GM19397 (cell line): ENCODE data around the gene CD300LG.
"Not testable (repeated sequence)": the region's sequence is repeated elsewhere in the genome, so short reads cannot be mapped to it uniquely, and the experiment has no call there.

Experiments
- ATAC-seq: cut with Tn5 transposase; IDR thresholded peaks from one replicate; pipeline ENCODE4 v1.9.1; 2021; ENCODE audit warnings: mild to moderate bottlenecking, moderate library complexity; ENCODE audit not compliant: unreplicated experiment

The CD300LG gene

DNA sequence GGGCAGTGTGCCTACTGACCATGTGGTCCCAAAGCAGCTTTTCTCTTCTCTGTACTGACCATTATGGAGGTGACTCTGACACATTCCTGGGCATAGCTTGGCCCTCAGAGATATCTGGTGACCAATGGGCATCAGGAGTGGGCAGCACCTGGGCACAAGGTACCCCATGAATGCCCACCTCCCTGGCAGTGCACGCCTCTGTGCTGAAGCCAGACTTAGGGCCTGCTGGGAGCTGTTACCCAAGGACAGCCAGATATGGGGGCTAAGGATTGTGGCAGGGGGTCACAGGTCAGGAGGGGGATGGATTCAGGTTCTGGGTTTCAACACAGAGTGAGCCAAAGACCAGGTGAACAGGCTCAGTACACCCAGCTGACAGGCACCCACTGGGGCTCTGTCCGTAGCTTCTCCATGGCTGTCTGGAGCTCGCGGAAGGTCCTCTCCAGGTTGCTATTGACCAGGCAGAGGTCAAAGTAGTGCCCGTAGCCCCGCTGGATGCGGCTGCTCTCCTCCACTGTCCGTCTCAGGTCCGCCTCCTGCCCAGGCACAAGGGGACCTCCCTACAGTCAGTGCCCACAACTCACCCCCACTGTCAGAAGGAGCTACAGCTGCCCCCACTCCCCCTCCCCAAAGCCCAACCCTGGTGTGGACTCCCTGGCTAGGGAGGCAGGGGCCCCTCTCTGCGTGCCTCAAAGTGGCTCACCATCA lies 30.6 kb downstream of the CD300LG start:
- no peak for ATAC-seq

DNA sequence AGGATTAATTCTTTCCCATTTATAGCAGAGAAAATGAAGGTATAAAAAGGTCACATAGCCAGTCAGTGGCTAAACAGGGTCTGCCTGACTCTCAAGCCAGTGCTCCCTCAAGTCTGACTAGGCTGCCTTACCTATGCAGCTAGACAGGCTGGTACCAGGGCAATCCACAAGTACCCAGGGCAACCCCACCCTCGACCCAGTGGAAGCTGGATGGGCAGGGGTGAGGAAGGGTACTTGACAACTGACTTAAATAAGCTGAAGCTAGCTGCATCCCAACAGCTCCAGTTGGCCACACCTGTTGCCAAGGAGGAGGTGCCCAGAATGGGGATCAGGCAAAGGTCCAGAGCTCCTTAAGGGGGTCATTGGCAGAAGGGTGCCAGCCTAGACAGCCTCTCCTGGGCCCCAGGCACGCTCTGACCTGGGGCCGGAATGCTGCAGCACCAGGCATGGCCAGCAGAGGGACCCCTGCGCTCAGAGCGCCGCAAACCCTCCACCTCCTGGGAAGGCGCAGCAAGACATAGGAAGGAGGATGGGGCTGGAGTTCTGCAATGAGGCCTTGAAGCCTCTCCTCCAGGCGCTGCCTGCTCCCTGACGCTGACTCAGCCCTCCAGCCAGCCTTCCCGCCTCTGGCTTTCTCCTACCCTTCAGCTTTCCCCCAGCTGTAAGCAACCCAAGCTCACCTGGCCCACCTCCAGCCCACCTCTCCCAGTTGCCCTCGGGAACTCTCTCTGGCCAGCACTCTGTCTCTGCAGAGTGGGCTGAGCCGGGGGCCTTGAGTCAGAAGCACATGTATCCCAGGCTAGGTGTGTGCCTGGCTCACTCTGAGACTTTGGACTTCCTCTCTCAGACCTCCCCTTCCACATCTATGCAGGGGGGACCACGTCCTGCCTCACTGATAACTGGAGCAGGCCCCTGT lies 31.5 kb downstream of the CD300LG start:
- ATAC-seq, result no peak

DNA sequence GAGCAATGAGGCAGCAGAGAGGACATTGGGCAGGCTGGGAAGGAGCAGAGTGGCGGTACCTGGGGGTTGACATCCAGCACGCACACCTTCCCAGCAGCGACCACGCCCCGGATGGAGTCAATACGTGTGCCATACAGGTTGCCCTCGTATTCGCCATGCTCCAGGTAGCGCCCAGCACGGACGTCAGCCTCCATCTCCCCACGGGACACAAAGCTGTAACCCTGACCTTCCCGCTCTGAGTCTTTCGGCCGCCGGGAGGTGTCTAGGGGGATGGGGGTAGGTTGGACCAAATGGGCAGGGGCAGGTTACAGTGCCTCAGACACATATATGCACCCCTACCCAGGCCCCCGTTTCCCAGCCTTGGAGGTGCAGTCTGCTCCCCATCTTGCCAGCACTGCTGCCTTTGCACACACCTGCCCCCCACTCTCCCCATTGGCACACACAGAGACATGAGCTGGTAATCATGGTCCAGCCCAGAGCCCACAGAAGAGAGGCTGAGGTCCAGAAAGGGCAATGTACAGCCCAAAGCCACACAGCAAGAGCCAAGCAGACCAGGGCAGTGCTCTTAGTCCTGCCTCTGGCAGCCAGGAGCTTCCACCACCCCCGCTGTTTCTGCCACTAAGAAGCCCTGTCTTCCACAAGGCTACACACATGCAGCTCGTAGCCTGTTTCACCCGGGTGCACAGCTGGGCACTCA lies 32.9 kb downstream of the CD300LG start:
- no peak for ATAC-seq

DNA sequence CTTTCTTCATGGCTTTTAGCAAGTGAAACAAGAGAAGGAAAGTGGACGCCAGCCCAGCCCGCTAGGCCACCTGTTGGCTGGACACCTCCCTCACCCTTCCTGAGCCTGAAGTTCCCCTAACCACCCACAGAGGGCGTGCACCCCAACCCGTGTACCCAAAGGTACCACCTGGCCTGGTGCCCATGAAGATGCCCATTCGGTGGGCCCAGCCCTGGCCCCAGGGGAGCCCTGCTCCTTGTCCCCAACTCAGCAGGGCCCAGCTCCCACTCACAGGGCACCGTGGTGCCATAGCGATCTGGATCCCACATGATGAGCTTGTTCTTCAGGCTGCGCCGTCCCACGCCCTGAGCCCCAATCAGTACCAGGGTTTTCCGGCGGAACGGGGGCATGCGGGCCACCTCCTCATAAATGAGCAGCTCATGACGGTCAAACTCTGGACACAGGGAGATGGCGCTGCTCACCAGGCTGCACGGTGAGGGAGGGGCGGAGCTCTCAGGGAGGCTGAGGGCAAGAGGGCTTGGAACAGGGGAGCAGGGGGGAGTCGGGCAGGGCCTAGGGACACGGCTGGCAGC lies 33.5 kb downstream of the CD300LG start:
- ATAC-seq, result no peak

DNA sequence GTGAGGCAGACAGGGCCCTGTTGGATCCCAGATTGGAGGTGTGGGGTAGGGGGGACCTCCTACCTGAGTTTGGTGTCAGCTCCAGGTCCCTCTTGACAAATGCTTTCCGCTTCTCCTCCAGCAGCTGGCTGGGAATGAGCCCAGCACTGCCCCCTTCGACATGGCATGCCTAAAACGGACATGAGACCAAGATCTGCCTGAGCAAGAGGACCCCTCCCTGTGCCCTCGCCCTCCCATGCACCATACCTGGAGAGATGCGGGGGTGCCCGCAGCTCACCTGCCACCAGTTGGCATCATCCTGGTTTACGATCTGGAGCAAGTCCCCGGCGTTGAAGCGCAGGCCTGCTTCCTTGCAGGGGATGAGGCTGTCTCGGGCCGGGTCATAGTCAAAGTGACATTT lies 34.2 kb downstream of the CD300LG start:
- no peak for ATAC-seq

DNA sequence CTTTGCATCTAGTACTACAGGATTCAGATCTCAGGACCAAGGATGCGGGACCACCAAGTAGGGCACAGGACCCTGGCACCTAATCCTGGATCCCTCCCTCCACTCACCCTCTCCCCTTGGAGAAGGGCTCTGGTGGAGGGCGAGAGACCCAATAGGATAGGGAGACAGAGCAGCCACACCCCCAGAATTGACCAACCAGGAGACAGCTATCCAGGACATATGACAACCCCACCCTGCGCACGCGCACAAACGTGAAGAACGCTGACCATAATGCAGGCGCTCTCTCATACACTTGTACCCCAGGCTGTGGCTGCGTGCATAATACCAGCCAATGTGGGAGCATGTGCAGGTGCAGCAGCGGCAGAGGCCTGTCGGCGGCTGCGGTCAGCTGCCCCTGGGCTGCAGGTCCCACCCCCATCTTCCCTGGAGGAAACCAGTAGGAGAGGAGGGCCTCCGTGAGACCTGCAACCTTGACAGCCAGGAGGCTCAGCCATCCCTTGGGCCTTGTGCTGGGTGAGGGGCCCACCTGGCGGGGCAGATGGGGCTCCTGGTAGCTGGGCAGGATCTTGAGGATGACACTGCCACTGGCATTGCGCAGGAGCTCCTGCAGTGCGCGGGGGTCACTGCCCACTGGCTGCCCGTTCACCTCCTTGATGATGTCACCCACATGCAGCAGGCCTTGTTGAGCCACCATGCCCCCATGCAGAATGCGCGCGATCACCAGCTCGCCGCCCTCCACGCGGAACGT lies 35.0 kb downstream of the CD300LG start:
- no peak for ATAC-seq

DNA sequence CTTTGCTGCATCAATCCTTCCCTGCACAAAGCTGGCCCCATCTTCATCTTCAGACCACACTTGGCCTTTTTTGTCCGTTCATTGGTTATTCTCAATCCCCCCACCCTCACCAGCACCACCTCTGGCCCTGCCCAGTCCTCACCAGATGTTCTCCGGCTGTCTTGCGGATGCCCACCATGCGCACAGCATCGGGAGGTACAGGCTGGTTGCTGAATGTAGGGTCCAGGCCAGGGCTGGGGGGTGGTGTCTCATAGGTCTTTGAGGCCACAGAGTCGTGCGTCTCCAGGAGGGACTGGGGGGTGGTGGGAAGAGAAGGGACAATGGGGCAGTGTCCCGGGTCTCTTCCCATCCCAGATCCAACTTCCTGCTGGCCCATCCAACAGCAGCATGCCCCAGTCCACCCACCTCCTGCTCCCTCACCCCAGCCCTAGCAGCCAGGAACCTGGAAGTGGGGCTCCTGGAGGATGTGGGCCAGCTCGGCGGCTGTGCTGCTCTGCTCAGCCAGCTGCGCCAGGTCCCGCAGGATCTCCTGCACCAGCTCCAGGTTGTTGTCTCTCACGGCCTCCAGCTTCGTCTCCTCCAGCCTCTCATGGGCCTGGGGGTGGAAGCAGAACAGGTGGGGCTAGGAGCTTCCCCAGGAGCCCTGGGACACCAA lies 35.9 kb downstream of the CD300LG start:
- no peak for ATAC-seq

DNA sequence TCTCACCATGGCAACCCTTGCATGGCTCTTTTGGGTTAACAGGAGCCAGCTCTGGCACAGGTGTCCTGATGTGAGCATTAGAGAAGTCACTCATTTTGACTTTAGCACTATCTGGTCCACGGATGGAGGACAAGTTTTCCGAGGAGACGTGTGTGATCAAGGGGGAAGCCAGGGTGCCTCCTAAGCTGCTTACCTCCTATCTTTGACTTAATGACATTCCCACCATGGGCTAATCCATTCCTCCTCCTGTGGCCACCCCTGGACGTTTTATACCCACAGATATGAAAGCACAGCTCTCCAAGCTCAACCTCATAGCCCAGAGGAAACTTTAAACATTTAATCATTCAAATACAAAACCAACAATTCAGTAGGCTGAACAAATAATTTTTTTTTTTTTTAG lies 41.6 kb downstream of the CD300LG start:
- no peak for ATAC-seq

DNA sequence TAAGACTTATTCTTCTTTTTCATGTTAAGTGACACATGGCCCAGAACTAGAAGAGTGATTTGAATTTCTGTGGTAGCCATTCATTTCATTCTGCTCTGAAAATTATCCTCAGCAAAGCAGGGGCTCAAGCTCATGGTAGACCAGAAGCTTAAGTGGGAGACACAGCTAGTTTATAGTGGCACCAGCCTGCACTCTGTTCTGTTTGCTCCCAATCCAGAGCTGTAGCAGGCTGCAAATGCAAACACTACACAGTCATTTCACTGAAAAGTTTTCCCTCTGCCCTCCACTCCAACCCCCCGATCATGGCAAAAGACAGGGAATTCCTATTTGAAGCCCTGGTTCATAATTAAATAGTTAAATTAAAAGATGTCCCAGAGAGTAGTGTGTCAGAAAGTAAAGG lies 43.3 kb downstream of the CD300LG start:
- no peak for ATAC-seq

DNA sequence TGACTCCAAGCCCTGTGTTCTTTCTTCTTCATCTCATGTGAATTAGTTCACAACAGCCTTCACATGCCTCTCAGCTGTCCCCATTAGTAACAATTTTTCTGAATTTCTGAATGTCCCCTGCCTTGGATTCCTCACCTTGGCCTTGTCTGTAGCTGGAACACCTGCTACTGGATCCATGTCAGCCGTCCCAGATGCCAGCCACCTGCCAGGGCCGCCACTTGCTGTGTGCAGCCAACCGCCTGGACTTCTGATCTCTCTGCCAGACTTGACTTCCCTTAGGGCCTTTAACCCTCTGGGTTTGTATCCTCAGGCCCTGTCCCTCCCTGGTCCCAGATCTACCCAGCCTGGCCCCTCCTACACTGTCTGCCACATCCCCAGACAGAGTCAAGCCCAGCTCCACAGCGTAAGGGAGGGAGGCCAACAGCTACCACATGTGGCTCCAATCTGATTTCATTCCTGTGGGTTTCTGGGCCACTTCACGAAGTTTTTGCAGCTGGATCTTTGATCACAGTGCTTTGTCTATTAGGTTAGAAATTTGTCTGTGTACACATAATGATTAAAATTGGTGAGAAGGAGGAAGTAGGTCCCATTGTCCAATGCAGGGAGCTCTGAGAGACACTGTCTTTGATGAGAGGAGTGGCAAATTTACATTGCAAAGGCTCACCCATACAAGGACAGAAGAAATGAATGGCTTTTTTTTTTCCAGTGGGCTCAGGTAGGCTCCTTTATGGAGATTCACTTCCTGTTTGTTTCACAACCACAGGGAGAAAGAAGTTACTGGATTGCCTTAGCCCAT lies 45.1 kb downstream of the CD300LG start:
- ATAC-seq, result no peak

DNA sequence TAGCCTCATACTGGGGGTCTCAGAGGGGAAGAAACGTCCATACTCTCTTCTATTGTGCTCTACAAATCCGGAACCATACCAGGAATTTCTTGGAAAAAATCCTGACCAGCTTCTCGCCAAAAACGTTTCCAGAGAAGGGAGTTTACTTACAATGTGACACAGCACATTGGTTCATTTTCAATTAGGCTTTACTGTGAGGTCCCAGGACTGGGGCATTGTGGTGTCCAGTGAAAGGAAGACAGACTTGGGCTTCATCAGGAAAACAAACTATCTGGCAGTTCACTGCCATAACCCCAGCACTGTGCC lies 45.6 kb downstream of the CD300LG start:
- ATAC-seq, result no peak

DNA sequence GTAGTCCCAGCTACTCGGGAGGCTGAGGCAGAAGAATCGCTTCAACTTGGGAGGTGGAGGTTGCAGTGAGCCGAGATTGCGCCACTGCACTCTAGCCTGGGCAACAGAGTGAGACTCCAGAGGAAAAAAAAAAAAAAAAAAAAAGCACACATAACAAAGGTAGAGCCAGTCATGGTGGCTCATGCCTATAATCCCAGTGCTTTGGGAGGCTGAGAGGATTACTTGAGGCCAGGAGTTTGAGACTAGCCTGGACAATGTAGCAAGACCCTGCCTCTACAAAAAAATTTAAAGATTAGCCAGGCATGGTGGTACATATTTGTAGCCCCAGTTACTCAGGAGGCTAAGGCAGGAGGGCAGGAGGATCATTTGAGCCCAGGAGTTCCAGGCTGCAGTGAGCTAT lies 47.5 kb downstream of the CD300LG start:
- not testable (repeated sequence) for ATAC-seq

DNA sequence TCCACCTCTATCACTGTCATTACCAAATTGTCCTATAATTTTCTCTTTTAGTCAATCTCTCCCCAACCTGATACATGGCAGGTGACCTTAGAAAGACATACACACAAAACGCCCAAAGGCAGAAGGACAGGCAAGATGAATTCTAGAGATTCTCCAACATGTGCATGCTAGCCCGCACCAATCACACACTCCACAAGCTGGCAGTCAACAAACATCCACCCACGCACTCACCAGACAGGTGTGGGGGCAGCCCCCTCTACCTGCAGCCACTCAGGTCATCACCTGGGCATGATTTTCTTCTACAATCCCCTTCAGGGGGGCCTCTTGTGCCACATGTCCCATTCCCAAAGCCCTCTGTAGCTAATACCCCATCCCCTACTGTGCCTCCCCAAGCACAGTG lies 50.9 kb downstream of the CD300LG start:
- no peak for ATAC-seq

DNA sequence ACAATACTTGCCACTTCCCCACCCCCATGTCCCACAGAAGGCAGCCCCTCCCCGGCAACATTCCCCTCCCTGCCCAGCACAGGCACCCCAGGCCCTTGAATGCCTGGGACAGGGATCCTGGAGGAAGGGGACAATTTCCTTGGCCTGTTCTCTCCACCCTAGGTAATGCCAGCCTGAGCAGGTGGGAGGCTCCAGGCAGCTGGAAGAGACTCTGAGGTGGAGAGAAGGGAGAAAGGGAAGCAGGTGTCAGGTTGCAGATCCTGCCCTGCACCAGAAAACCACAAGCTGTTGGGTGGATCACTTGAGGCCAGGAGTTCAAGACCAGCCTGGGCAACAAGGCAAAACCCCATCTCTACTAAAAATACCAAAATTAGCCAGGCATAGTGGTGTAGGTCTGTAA lies 51.5 kb downstream of the CD300LG start:
- ATAC-seq, result no peak

DNA sequence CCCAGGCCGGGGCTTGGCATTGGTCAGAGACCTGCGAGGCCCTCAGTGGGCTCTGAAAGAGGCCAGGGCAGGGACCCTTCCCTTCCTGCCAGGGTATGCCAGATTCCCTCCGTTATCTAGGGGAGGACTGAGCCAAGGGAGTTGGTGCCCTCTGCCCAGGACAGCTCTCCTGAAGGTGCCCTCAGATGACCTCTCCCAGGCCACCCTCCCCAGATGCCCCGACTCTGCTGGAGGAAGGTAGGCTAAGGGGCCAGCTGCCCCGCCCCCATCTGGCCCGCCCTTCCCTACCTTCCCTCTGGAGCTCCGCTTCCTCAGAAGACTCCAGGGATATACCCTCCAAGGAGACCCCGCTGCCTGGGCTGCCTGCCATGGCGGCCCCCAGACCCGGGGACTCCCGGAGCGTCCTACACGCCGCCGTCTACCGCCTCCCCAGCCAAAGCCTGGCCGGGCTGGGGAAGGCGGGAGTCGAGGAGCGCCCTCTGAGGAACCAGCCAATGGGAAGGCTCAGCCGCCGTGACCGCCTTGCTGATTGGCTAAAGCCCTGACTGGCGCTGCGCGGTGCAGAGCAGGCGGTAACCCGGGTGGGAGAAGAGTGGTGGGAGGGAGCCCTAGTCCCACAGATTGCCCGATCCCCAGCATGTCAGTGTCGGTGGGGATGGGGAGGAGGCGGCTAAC lies 53.3 kb downstream of the CD300LG start:
- ATAC-seq, result peak; percentile 68

DNA sequence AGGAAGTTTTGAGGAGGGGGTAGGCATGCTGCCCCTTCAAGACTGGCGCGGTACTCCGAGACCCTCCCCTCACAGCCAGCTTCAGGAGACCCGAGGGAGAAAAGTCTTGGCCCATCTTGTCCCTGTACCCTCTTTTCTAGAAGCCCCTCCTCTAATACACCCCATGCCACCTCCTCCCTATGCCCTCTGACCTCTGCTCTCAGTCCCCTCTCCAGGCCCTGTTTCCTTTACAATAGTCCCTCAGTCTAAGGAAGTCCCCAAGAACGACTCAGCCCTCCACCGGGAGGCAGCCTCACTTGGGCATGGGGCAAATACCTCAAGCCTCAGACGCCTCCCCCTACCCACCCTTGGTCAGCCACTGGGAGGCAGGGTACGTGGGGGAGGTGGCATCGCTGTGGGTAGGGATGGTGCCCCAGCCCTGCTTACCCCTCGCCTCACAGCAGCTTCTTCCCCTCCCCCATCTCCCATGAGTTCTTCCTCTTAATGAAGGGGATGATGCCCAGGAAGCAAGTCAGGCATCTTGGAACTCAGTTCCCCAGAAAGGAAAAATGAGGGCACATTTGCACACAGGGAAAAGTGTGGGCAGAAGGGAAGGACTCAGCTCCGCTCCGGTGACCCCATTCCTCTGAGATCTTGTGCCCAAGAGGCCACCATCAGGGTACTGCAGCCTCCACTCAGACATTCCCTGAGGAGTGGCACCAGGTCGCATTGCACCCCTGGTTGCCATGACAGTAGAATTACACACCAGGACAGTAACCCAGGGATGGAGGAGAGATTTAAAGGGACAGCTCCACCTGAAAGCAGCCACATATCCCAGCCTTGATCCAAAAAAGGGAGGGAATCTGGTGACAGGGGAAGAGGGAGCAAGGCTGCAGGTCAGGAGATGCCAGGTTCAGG lies 54.1 kb downstream of the CD300LG start:
- ATAC-seq, result no peak

DNA sequence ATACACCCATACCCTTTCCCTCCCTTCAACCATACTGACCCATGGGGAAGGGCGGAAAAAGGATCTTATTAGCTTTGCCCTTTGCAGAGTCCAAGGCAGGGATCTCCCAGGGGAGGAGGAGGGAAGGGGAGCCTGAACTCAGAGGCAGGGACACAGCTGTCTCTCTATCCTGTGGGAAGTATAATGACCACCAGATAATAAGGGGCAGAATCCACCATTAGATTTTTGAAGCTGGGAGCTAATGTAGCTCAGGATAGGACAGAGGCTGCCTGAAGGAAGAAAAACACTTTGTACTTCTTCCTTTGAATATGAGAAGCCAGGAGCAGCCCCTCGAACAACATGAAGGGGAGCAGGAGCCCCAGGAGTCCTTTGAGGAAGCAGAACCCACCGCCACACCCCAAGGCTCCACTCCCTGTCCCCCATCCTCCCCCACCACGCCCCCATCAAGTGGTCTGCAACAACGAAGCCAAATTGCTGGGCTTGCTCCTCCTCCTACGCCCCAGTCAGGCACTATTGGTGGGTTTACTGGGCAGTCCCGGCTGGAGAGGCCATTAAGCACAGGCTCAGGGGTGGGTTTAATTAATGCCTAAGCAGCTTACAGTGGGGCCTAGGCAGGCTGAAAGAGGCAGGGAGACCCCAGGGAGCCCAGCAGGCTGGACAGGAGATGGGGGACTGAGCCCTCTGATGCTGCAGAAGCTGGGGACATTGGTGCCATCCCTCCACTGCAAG lies 55.0 kb downstream of the CD300LG start:
- ATAC-seq, result no peak
